OCI-LY7 (cell line): Measurements from ENCODE around the gene GCA. TPM values are rescaled to one million over a fixed set of nuclear protein-coding genes. Genes with fewer than 3 reads are reported as not detected.
A peak's percentile ranks its signal among the peaks of the same experiment; 100 is the strongest.

Experiments used
- BruUV-seq: library from RNA; stranded (reverse); fragments of 400-500 nt; replicated peaks from 2 replicates; lab custom pipeline; 2021; lab: Mats Ljungman, UMichigan
- CTCF ChIA-PET: fragments of 300-600 bp; sonication (Branson Sonifier 250); formaldehyde crosslinking; loops from one replicate; lab custom pipeline; 2022; ENCODE audit warnings: antibody characterized with exemption; ENCODE audit not compliant: unreplicated experiment; lab: Charles Lee
- POLR2A ChIA-PET: fragments of 300-600 bp; sonication (Branson Sonifier 250); formaldehyde crosslinking; loops from one replicate; lab custom pipeline; 2022; ENCODE audit warnings: antibody characterized with exemption; lab: Charles Lee
- DNase-seq: peaks from one replicate; pipeline ENCODE4 v3.0.0-alpha.2; 2015; ENCODE audit warnings: low spot score
- H2AFZ ChIP-seq: fragments of 200-600 bp; sonication (generic), shearing (Covaris generic); 2 replicates; pipeline ENCODE4 v1.6.1; 2014; ENCODE audit warnings: mild to moderate bottlenecking, antibody characterized with exemption, low read length, moderate library complexity
- H3K27ac ChIP-seq: fragments of 200-600 bp; sonication (generic); 2 replicates; pipeline ENCODE4 v1.5.1; 2014; ENCODE audit warnings: mixed run types, low read depth, mild to moderate bottlenecking, moderate library complexity, low read length, inconsistent platforms; ENCODE audit not compliant: poor library complexity, severe bottlenecking
- H3K36me3 ChIP-seq: fragments of 200-600 bp; sonication (generic); 2 replicates; pipeline ENCODE4 v1.6.1; 2014; ENCODE audit warnings: mild to moderate bottlenecking, antibody characterized with exemption, low read length, moderate library complexity, mixed read lengths; ENCODE audit not compliant: insufficient read depth
- H3K4me1 ChIP-seq: fragments of 200-600 bp; sonication (generic); 2 replicates; pipeline ENCODE4 v1.5.1; 2014; ENCODE audit warnings: mild to moderate bottlenecking, low read length; ENCODE audit not compliant: insufficient read depth, poor library complexity, severe bottlenecking
- H3K4me2 ChIP-seq: fragments of 200-600 bp; sonication (generic); 2 replicates; pipeline ENCODE4 v1.6.1; 2014; ENCODE audit warnings: mild to moderate bottlenecking, low read length
- H3K4me3 ChIP-seq: fragments of 200-600 bp; sonication (generic); 2 replicates; pipeline ENCODE4 v1.5.1; 2014; ENCODE audit warnings: mild to moderate bottlenecking, low read depth, low read length; ENCODE audit not compliant: poor library complexity, severe bottlenecking
- H3K79me2 ChIP-seq: fragments of 200-600 bp; sonication (generic); 2 replicates; pipeline ENCODE4 v1.6.1; 2016; ENCODE audit warnings: low read depth, mild to moderate bottlenecking, low read length, moderate library complexity, mixed read lengths; ENCODE audit not compliant: insufficient read depth
- H3K9me2 ChIP-seq: fragments of 200-600 bp; sonication (generic); 2 replicates; pipeline ENCODE4 v1.6.1; 2016; ENCODE audit warnings: mild to moderate bottlenecking, low read length, mixed read lengths; ENCODE audit not compliant: insufficient read depth
- H3K9me3 ChIP-seq: fragments of 200-600 bp; sonication (generic); 2 replicates; pipeline ENCODE4 v1.6.1; 2014; ENCODE audit warnings: mild to moderate bottlenecking, mixed run types, low read length, mixed read lengths
- H4K20me1 ChIP-seq: fragments of 200-600 bp; sonication (generic); 2 replicates; pipeline ENCODE4 v1.6.1; 2014; ENCODE audit warnings: mild to moderate bottlenecking, antibody characterized with exemption, low read length, moderate library complexity, mixed read lengths; ENCODE audit not compliant: insufficient read depth
- EZH2phosphoT487 ChIP-seq: fragments of 200-600 bp; sonication (generic); IDR thresholded peaks from 2 replicates; pipeline ENCODE4 v1.6.1; 2018; ENCODE audit warnings: low read depth, borderline replicate concordance, mild to moderate bottlenecking, mixed run types, antibody characterized with exemption, low read length, moderate library complexity, mixed read lengths
- intact Hi-C: fragments of 100-400 bp; cut with micrococcal nuclease; formaldehyde crosslinking; loops from one replicate; pipeline ENCODE4 v1.10.0; 2022; ENCODE audit not compliant: unreplicated experiment
- total RNA-seq, 2 experiments: library from RNA; depleted of rRNA in 1 of 2; stranded (reverse); fragments of >200 nt in 1 of 2; shearing (Covaris generic) in 1 of 2; gene quantifications; 2 replicates each; pipeline ENCODE4 v1.2.3, GENCODE V29; 2014 to 2022
- TF ChIP-seq, protein P1 (sequence below): fragments of 200-600 bp; sonication (generic); conservative IDR thresholded peaks from 2 replicates; pipeline ENCODE4 v1.5.1; 2014; ENCODE audit warnings: mild to moderate bottlenecking, antibody characterized with exemption, low read length, moderate library complexity, mixed read lengths

Gene GCA
- total RNA-seq, 2 experiments from 2014 or later, result 37.3 to 38.4 TPM

DNA sequence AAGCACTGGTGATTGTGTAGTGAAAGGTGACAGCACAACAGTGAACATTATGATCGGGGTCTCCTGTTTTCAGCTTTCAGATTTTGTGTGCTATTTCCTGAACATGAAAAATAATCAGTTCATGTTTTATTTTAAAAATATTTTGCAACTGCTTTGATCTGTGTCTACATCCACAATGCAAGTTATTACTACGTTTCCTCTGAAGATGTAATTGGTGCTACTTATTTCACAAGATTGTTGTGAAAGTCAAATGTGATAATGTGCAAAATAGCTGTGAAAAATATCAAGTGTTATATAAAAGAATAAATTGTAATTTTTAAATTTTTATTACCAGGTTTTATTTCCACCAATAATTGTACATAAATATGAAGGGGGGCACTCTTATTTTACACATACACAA is 6.1 kb upstream of the GCA start:
- Histone ChIP-seq H4K20me1 (no peaks in the 10 kb centered on the region), H2AFZ (no peak overlapping the region), H3K79me2 (no peaks in the 10 kb centered on the region), H3K27ac (no peak overlapping the region), H3K9me2 (no peaks in the 10 kb centered on the region), H3K4me1 (peaks cover 2% of the 10 kb centered on the region), H3K9me3 (no peaks in the 10 kb centered on the region), H3K36me3 (no peaks in the 10 kb centered on the region), H3K4me3 (no peak overlapping the region), H3K4me2 (no peak overlapping the region)
- no TSS peak for BruUV-seq
- DNase-seq, result no peak
- intact Hi-C loops, result no loop called here
- no peak for TF ChIP-seq EZH2phosphoT487
- TF ChIP-seq, protein P1, sequence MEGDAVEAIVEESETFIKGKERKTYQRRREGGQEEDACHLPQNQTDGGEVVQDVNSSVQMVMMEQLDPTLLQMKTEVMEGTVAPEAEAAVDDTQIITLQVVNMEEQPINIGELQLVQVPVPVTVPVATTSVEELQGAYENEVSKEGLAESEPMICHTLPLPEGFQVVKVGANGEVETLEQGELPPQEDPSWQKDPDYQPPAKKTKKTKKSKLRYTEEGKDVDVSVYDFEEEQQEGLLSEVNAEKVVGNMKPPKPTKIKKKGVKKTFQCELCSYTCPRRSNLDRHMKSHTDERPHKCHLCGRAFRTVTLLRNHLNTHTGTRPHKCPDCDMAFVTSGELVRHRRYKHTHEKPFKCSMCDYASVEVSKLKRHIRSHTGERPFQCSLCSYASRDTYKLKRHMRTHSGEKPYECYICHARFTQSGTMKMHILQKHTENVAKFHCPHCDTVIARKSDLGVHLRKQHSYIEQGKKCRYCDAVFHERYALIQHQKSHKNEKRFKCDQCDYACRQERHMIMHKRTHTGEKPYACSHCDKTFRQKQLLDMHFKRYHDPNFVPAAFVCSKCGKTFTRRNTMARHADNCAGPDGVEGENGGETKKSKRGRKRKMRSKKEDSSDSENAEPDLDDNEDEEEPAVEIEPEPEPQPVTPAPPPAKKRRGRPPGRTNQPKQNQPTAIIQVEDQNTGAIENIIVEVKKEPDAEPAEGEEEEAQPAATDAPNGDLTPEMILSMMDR, result no peak
- POLR2A ChIA-PET, result interaction anchor here (0.9 to 1.5 kb wide), 3 partner anchors 19 to 102 kb away, joined by 3 to 4 read pairs (median 4); partner anchors contain the start of gene IFIH1
- CTCF ChIA-PET, result no interaction called here

DNA sequence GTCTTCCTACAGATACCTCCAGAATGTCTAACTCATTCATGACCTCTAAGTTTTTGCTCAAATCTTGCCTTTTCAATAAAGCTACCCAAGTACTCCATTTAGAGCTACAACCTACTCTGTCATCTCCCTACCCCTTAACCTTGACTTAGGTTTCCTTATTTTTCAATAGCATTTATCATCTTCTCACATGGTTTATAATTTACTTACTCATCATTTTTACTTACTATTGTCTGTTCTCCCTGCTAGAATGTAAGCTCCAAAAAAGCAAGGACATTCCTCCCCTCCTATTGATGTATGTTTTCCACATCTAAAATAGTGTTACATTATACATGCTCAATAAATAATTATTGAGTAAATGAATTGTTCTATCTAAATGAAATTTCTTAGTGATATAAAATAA is 3.1 kb upstream of the GCA start:
- TF ChIP-seq, protein P1, result no peak
- no peak for TF ChIP-seq EZH2phosphoT487
- no peak for DNase-seq
- Histone ChIP-seq H3K4me2 (no peak overlapping the region), H3K27ac (no peak overlapping the region), H3K36me3 (no peaks in the 10 kb centered on the region), H2AFZ (no peak overlapping the region), H3K79me2 (peaks cover 13% of the 10 kb centered on the region; the same call in 1 of the 2 replicates), H3K9me3 (no peaks in the 10 kb centered on the region), H3K4me1 (peaks cover 17% of the 10 kb centered on the region), H3K9me2 (no peaks in the 10 kb centered on the region), H3K4me3 (no peak overlapping the region), H4K20me1 (0 out of 2 replicates have a peak, but pooled peaks cover 4% of the 10 kb centered on the region)
- intact Hi-C loops, result no loop called here
- CTCF ChIA-PET, result no interaction called here
- BruUV-seq, result no TSS peak
- POLR2A ChIA-PET, result interaction anchor here (0.9 to 1.3 kb wide), 2 partner anchors 12 to 21 kb away, joined by 4 to 10 read pairs; no protein-coding TSS in a partner anchor

DNA sequence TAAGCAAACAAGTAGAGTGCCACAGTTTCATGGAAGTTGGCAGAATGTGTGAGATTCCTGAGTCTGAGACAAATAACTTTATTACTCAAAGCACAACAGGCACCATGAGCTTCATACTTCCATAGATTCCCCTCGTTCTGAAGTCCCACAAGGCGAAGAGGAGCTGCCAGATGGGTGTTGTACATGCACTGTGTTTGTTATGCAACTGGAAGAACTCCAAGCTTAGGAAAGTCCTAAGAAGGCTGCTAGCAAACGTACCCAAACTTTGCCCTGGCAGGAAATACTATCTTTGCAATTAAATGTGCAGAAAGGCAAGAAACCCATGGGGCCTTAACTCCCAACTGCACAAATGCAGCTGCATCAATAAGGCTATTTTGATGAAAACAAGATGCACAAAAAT is 1.6 kb upstream of the GCA start:
- Histone ChIP-seq H4K20me1 (0 out of 2 replicates have a peak, but pooled peaks cover 9% of the 10 kb centered on the region), H3K27ac (no peak overlapping the region), H2AFZ (0 out of 2 replicates have a peak overlapping the region, but pooled peaks have one; percentile 13), H3K9me2 (no peaks in the 10 kb centered on the region), H3K79me2 (peaks cover 19% of the 10 kb centered on the region; the same call in 1 of the 2 replicates), H3K36me3 (no peaks in the 10 kb centered on the region), H3K4me1 (peaks cover 22% of the 10 kb centered on the region), H3K4me3 (peak overlapping the region; percentile 81), H3K4me2 (peak overlapping the region; percentile 25; the same call in 1 of the 2 replicates), H3K9me3 (no peaks in the 10 kb centered on the region)
- ChIA-PET POLR2A (interaction anchor here (1.0 kb wide), 1 partner anchor 27 kb away, joined by 3 read pairs; no protein-coding TSS in a partner anchor), CTCF (no interaction called here)
- intact Hi-C loops, result no loop called here
- no TSS peak for BruUV-seq
- DNase-seq, result no peak
- TF ChIP-seq EZH2phosphoT487, result no peak
- TF ChIP-seq, protein P1, result no peak
